M059J (cell line): ENCODE data around the gene BCAR3. TPM values are rescaled to one million over a fixed set of nuclear protein-coding genes. Genes with fewer than 3 reads are reported as not detected.

Source experiments
- DNase-seq: peaks from one replicate; pipeline ENCODE4 v3.0.0-alpha.2; 2012; ENCODE audit warnings: low read depth
- total RNA-seq: library from RNA; depleted of rRNA; stranded (reverse); fragments of >200 nt; shearing (Covaris generic); gene quantifications from 2 replicates; pipeline ENCODE4 v1.2.3, GENCODE V29; 2014; rRNA removed

BCAR3 gene
- total RNA-seq, 1 experiment from 2014 or later = 72.2 TPM

GRCh38 chr1:93549131-93549530, 132.5 kb downstream of the BCAR3 start:
- no peak for DNase-seq

- DNase-seq = no peak
Measured at GRCh38 chr1:93546162-93546863, 135.3 kb downstream of the BCAR3 start.

- DNase-seq = no peak
Measured at GRCh38 chr1:93542398-93542797, 139.2 kb downstream of the BCAR3 start.

- DNase-seq = no peak
Measured at GRCh38 chr1:93541045-93541444, 140.6 kb downstream of the BCAR3 start.

- no peak for DNase-seq
Measured at GRCh38 chr1:93537924-93538323, 143.7 kb downstream of the BCAR3 start.

DNA sequence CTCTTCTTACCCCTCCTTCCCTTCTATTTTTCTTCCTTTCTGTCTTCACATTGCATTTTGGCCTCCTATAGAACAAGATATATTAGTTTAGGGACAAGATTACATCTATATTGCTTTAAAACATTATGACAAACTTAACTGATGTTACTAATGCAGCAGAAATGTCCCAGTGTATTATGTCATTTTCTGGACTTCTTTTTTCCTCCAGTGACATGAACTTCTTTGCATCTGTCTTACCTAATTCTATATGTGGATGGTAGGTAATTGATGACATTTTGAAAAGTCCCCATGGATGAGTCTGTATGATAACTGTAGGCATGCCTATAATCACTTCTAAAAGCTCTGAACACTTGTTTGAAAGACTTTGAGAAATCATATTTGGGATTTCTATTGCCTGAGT, 144.2 kb downstream of the BCAR3 start:
- DNase-seq = no peak

DNA sequence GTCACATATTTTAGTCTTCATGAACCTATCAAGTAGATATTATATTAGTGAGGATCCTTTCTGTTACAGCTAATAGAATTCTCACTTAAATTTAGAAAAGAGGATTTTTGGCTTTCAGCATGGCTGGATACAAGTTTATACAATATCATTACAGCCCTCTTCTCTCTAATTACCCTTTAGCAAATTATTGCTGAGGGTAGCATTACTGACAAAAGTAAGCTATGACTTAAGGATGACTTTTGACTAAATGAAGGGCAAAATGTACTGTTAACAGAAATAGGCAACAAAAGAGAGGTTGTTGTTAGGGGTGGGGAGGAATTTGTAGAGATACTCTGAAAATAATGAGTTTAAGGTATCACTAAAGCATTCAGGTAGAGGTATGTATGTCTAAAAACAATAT, 148.0 kb downstream of the BCAR3 start:
- no peak for DNase-seq

GRCh38 chr1:93532780-93533378, 148.8 kb downstream of the BCAR3 start:
- DNase-seq = no peak

DNA sequence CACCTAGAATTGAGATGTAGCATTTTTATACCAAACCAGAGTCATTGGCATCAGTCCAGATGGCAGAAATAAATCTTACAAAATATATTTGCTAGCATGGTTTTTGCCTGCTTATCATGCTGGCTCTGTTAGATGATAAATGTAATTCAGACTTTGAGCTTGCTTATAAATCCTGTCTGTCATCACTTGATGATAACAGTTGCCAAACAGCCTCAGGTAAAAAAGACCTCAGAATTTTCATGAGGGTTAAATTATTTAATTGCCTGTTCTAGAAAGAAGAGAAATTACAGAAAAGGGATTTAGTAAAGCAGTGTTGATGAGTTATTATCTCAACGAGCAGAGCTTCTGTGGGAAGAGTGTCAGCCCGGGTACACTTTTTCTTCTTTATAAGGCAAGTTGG, 150.4 kb downstream of the BCAR3 start:
- no peak for DNase-seq

- no peak for DNase-seq
Measured at GRCh38 chr1:93528412-93528811, 153.2 kb downstream of the BCAR3 start.

DNA sequence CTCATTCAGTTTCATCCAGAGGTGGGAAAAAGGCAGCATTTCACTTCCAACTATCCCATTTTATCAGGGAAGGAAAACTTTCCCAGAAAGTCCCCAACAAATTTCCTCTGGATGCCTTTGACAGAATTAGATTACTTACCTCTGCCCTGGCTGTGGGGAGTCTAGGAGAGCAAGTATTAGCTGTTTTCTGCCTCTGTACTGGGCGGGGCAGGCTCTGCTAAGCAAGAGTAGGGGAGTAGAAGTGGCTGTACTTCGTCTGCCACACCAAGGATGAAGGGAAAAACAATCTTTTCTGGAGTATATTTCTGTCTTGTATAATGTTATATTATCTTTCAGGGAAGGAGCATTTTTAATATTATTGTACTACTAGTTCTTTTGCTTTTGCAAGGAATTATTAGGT, 155.2 kb downstream of the BCAR3 start:
- no peak for DNase-seq

GRCh38 chr1:93525431-93525830, 156.2 kb downstream of the BCAR3 start:
- DNase-seq = no peak

DNA sequence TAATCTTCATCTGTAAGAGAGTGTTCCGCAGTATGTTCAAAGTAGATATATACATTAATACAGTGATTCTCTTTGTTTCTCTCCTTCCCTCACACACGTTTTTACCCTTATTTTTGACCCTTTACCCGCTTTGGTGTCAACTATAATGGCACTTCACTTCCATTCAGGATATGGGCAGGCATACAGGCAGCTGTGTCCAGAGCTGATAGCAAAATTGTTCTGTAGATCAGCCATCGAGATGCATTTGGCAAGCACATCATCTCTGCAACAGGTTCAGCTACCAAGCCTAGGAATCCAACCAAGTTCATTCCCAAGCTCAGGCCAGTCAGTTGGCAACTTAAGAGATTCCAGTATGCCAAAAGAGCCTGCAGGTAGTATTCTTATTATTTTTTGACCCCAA, 158.9 kb downstream of the BCAR3 start:
- no peak for DNase-seq

GRCh38 chr1:93521618-93522017, 160.0 kb downstream of the BCAR3 start:
- DNase-seq = no peak

DNA sequence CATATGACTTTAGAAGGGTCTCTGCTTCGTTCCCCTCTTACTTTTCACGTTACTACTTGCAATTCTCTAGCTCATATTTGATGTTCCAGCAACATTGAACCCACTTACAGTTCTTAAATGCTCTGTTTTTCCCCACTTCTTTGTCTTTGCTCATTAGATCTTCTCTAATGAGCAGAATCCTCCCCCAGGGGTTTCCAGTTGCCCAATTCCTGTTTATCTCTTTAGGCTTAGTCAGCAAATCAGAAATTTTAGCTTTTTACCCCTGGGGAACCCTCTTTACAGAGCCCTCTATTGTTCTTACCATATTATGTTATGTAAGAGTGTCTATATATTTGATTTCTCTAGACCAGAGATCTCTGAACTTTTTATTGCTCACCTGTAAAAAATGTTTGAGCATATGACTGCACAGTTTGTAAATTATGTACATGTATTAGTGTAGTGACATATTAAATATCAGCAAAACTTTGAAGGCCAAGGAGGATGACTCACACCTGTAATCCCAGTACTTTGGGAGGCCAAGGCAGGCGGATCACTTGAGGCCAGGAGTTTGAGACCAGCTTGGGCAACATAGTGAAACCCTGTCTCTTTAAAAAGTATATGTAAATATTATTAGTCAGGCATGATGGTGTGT, 162.3 kb downstream of the BCAR3 start:
- peak; percentile 67 for DNase-seq

DNA sequence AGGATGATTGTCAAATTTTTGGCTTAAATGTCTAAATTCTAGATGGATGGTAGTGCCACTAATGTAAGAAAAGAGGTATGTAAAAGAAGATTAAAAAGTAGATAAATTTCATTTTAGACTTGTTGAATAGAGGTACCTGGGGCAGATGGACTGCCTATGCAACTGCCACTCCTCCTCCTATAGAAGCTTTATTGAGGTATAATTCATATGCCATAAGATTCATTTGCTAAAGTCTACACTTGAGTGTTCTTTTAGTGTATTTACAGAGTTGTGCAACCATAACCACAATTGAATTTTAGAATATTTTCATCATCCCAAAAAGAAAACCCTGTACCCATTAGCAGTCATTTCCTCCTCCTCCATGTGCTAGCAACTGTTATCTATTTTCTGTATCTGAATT, 163.1 kb downstream of the BCAR3 start:
- DNase-seq = no peak

DNA sequence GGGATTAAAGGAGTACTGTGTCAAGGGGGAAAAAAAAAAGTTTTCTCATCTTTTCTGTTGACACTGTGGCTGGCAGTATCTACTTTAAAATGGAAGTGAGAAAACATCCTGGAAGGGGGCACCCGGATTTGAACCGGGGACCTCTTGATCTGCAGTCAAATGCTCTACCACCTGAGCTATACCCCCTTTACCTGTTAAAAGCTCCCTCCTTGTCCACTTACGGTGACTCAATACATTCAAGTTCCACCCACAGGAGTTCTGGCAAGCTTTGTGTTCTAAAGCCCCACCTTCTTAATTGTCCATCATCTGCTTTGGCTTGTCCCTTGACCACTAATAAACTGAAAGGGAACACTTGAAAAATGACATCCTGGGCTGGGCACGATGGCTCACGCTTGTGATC, 165.5 kb downstream of the BCAR3 start:
- DNase-seq = peak; percentile 36

Other genes with a start within 250 kb of the BCAR3 start
- gene FNBP1L, start 233.7 kb downstream of the BCAR3 start, total RNA-seq = 18.7 and 21.7 TPM in 2 replicates
- 26.7 and 50.1 TPM in 2 replicates for gene DNTTIP2, start 197.4 kb upstream of the BCAR3 start, total RNA-seq
- 19.8 and 27.4 TPM in 2 replicates for gene GCLM, start 227.6 kb upstream of the BCAR3 start, total RNA-seq